ENCODE data around the gene NAMPT.

DNA sequence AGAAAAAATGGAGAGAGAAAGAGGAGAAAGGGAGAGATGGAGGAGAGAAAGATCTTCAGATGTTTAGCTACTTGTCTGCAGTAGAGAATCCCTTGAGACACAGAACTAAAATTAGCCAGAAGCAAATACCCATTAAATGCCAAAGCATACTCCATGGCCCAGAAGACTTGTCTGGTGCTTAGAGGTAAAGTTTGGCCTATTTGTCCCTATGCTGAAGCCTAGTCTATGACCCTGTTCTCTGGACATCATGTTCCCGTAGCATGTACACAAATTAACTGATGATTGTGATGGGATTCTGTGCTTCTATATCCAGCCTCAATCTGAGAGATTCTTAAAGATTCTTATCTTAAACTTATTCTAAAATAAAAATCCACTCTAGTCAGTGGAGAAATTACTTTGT lies 85.8 kb downstream of the NAMPT start:
- TF ChIP-seq, protein P1, sequence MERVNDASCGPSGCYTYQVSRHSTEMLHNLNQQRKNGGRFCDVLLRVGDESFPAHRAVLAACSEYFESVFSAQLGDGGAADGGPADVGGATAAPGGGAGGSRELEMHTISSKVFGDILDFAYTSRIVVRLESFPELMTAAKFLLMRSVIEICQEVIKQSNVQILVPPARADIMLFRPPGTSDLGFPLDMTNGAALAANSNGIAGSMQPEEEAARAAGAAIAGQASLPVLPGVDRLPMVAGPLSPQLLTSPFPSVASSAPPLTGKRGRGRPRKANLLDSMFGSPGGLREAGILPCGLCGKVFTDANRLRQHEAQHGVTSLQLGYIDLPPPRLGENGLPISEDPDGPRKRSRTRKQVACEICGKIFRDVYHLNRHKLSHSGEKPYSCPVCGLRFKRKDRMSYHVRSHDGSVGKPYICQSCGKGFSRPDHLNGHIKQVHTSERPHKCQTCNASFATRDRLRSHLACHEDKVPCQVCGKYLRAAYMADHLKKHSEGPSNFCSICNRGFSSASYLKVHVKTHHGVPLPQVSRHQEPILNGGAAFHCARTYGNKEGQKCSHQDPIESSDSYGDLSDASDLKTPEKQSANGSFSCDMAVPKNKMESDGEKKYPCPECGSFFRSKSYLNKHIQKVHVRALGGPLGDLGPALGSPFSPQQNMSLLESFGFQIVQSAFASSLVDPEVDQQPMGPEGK (CRISPR knock-in tag; IDR thresholded peaks at IDR 0.05; ENCODE audit: borderline replicate concordance) = no peak
- TF ChIP-seq GATAD2B (IDR thresholded peaks at IDR 0.05; ENCODE audit: borderline replicate concordance) (no peak), SMAD3 (CRISPR knock-in tag; conservative IDR thresholded peaks at IDR 0.05) (no peak), FOXM1 (IDR thresholded peaks at IDR 0.05; ENCODE audit: low read depth) (no peak), FOXM1 (CRISPR knock-in tag; IDR thresholded peaks at IDR 0.05; ENCODE audit: low read depth) (no peak), POLR2A (conservative IDR thresholded peaks at IDR 0.05) (no peak), POLR2AphosphoS5 (IDR thresholded peaks at IDR 0.05; ENCODE audit: control insufficient read depth, insufficient read depth, low read depth, low read length) (no peak), TRIM25 (IDR thresholded peaks at IDR 0.05; ENCODE audit: borderline replicate concordance) (no peak), NELFE (IDR thresholded peaks at IDR 0.05; ENCODE audit: insufficient read depth, insufficient read length) (no peak), JUN (IDR thresholded peaks at IDR 0.05; ENCODE audit: borderline replicate concordance, low read depth, low read length) (no peak), JUN (CRISPR knock-in tag; IDR thresholded peaks at IDR 0.05; ENCODE audit: borderline replicate concordance) (no peak), RFX5 (IDR thresholded peaks at IDR 0.05; ENCODE audit: low read depth, low read length) (no peak), GATA2 (CRISPR knock-in tag; IDR thresholded peaks at IDR 0.05) (no peak)
- TF ChIP-seq, protein P2, sequence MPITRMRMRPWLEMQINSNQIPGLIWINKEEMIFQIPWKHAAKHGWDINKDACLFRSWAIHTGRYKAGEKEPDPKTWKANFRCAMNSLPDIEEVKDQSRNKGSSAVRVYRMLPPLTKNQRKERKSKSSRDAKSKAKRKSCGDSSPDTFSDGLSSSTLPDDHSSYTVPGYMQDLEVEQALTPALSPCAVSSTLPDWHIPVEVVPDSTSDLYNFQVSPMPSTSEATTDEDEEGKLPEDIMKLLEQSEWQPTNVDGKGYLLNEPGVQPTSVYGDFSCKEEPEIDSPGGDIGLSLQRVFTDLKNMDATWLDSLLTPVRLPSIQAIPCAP (CRISPR knock-in tag; IDR thresholded peaks at IDR 0.05; ENCODE audit: borderline replicate concordance) = no peak

Data from K562 (cell line).